HepG2 (cell line): Measurements from ENCODE around the gene CHD9. TPM values are rescaled to one million over a fixed set of nuclear protein-coding genes. Genes with fewer than 3 reads are reported as not detected.

Experiments
- ATAC-seq: fragments of 200-7000 bp; cut with Tn5 transposase; 3 replicates; pipeline ENCODE4 v1.9.1; 2020; ENCODE audit warnings: mild to moderate bottlenecking, moderate library complexity
- BruUV-seq: library from RNA; stranded (reverse); fragments of 400-500 nt; replicated peaks from 2 replicates; lab custom pipeline; 2021; lab: Mats Ljungman, UMichigan
- CTCF ChIA-PET: fragments of 300-600 bp; formaldehyde crosslinking; extraction: SDS; loops from one replicate; lab custom pipeline; 2021; ENCODE audit warnings: low total read pairs, inconsistent platforms, low intra/inter-chr PET ratio; lab: Yijun Ruan, JAX
- POLR2A ChIA-PET: fragments of 350-600 bp; sonication (Branson Sonifier 250); formaldehyde crosslinking; loops from one replicate; lab custom pipeline; 2020; ENCODE audit warnings: antibody characterized with exemption, inconsistent platforms; lab: Yijun Ruan, JAX
- DNase-seq: peaks from one replicate; pipeline ENCODE4 v3.0.0-alpha.2; 2015; ENCODE audit warnings: low spot score
- FAIRE-seq: peaks from 3 replicates; lab custom pipeline; 2011; peaks lifted over from hg19 to GRCh38; lab: Jason Lieb, UNC
- H2AFZ ChIP-seq: one replicate; pipeline ENCODE4 v1.6.1; 2011; ENCODE audit warnings: low read length, inconsistent platforms
- H3K27ac ChIP-seq: fragments of 300-600 bp; 3 replicates; pipeline ENCODE4 v1.8.0; 2011; ENCODE audit warnings: mixed run types, mild to moderate bottlenecking, mixed read lengths, low read length, inconsistent platforms; ENCODE audit not compliant: insufficient read depth; ENCODE audit errors: extremely low read length
- H3K27me3 ChIP-seq, 2 experiments: fragments of 200-600 bp in 1 of 2; 2 replicates in 1 of 2; 3 replicates in 1 of 2; pipeline versions ENCODE4 v1.6.0 to v1.8.0; 2011; ENCODE audit warnings: low read length in 2 of 2, mild to moderate bottlenecking in 2 of 2, moderate library complexity in 2 of 2, inconsistent platforms in 1 of 2; ENCODE audit not compliant: insufficient read depth in 2 of 2, control insufficient read depth in 1 of 2
- H3K36me3 ChIP-seq, 2 experiments: fragments of 200-600 bp in 1 of 2; replicated peaks in 1 of 2; 2 replicates in 1 of 2; 3 replicates in 1 of 2; pipeline versions ENCODE4 v1.5.1 to v1.8.0; 2011; ENCODE audit warnings: low read length in 2 of 2, inconsistent platforms in 1 of 2; ENCODE audit not compliant: insufficient read depth in 2 of 2, control insufficient read depth in 1 of 2
- H3K4me1 ChIP-seq: 2 replicates; pipeline ENCODE4 v1.5.1; 2012; ENCODE audit warnings: low read length, inconsistent platforms; ENCODE audit not compliant: insufficient read depth
- H3K4me2 ChIP-seq: 2 replicates; pipeline ENCODE4 v1.6.0; 2011; ENCODE audit warnings: low read depth, low read length, inconsistent platforms
- H3K4me3 ChIP-seq, 3 experiments: fragments of 200-600 bp in 1 of 3; sonication (generic), shearing (Covaris generic) in 1 of 3; replicated peaks in 1 of 3; 2 replicates each; pipeline ENCODE4 v1.5.1; 2011 to 2016; ENCODE audit warnings: low read length in 3 of 3, inconsistent platforms in 2 of 3, low read depth in 2 of 3, mild to moderate bottlenecking in 2 of 3, control low read depth in 1 of 3, mixed read lengths in 1 of 3; ENCODE audit not compliant: insufficient read depth in 1 of 3
- H3K79me2 ChIP-seq: one replicate; pipeline ENCODE4 v1.6.1; 2011; ENCODE audit warnings: low read length, inconsistent platforms; ENCODE audit not compliant: insufficient read depth
- H3K9ac ChIP-seq: 2 replicates; pipeline ENCODE4 v1.6.0; 2011; ENCODE audit warnings: mild to moderate bottlenecking, low read depth, low read length, inconsistent platforms; ENCODE audit not compliant: insufficient read depth
- H3K9me3 ChIP-seq: 2 replicates; pipeline ENCODE4 v1.5.1; 2012; ENCODE audit warnings: mild to moderate bottlenecking, low read length
- H4K20me1 ChIP-seq: 2 replicates; pipeline ENCODE4 v1.6.0; 2011; ENCODE audit warnings: inconsistent platforms, mild to moderate bottlenecking, low read length, moderate library complexity; ENCODE audit not compliant: insufficient read depth
- HOXA9 ChIP-seq: sonication (generic); formaldehyde crosslinking; IDR thresholded peaks from 2 replicates; pipeline ENCODE4 v1.8.1; 2022; ENCODE audit warnings: missing genetic modification reagents, mild to moderate bottlenecking, moderate library complexity, borderline replicate concordance
- REPIN1 ChIP-seq: sonication (generic); formaldehyde crosslinking; IDR thresholded peaks from 2 replicates; pipeline ENCODE4 v1.8.0; 2022; ENCODE audit warnings: missing genetic modification reagents, low read depth, mild to moderate bottlenecking, borderline replicate concordance
- RNF2 ChIP-seq: fragments of 450-650 bp; conservative IDR thresholded peaks from 2 replicates; pipeline ENCODE4 v1.6.1; 2016; ENCODE audit warnings: low read depth
- SIN3B ChIP-seq: fragments of 150-350 bp; IDR thresholded peaks from 2 replicates; pipeline ENCODE4 v1.6.1; 2014; ENCODE audit warnings: low read length
- TBL1XR1 ChIP-seq: fragments of 150-350 bp; IDR thresholded peaks from 2 replicates; pipeline ENCODE4 v1.6.1; 2014; ENCODE audit warnings: borderline replicate concordance, low read length; ENCODE audit not compliant: partially characterized antibody
- TEAD3 ChIP-seq: optimal IDR thresholded peaks from 2 replicates; pipeline ENCODE3; 2016; ENCODE audit warnings: borderline replicate concordance
- U2AF2 ChIP-seq: fragments of 200-400 bp; formaldehyde crosslinking; IDR thresholded peaks from 2 replicates; pipeline ENCODE4 v1.6.1; 2017; ENCODE audit warnings: low read depth, mild to moderate bottlenecking, low read length
- ZBTB20 ChIP-seq: sonication (generic); formaldehyde crosslinking; IDR thresholded peaks from 2 replicates; pipeline ENCODE4 v1.8.1; 2023; ENCODE audit warnings: missing genetic modification reagents, low read depth, mild to moderate bottlenecking, borderline replicate concordance
- ZBTB7A ChIP-seq: sonication (generic); formaldehyde crosslinking; IDR thresholded peaks from 2 replicates; pipeline ENCODE4 v1.8.0; 2022; ENCODE audit warnings: mild to moderate bottlenecking, missing genetic modification reagents
- ZNF232 ChIP-seq: sonication (generic); formaldehyde crosslinking; IDR thresholded peaks from 2 replicates; pipeline ENCODE4 v1.4.0; 2020; ENCODE audit warnings: missing genetic modification reagents, borderline replicate concordance
- ZNF235 ChIP-seq: sonication (generic); formaldehyde crosslinking; IDR thresholded peaks from 2 replicates; pipeline ENCODE4 v1.8.1; 2023; ENCODE audit warnings: mild to moderate bottlenecking, missing genetic modification reagents, borderline replicate concordance
- ZNF451 ChIP-seq: sonication (generic); formaldehyde crosslinking; IDR thresholded peaks from 2 replicates; pipeline ENCODE4 v1.5.0; 2020; ENCODE audit warnings: mild to moderate bottlenecking, missing genetic modification reagents
- ZSCAN21 ChIP-seq: sonication (generic); formaldehyde crosslinking; IDR thresholded peaks from 2 replicates; pipeline ENCODE4 v1.8.0; 2022; ENCODE audit warnings: mild to moderate bottlenecking, missing genetic modification reagents, moderate library complexity, borderline replicate concordance
- ZSCAN30 ChIP-seq: sonication (generic); formaldehyde crosslinking; IDR thresholded peaks from 2 replicates; pipeline ENCODE4 v1.5.0; 2020; ENCODE audit warnings: mild to moderate bottlenecking, missing genetic modification reagents
- WGBS: methylation state at CpG from one replicate; pipeline ENCODE4 v1.1.6; 2017; ENCODE audit warnings: low lambda C conversion rate; 5-methylcytosine and 5-hydroxymethylcytosine counted together
- in situ Hi-C: cut with HindIII; loops from 2 replicates; pipeline ENCODE4 v1.10.0; 2017; ENCODE audit warnings: low pct_unique_long_range_greater_than_20kb; ENCODE audit not compliant: extremely low pct_ligation_motif_present
- intact Hi-C: fragments of 100-400 bp; cut with micrococcal nuclease; formaldehyde crosslinking; loops from one replicate; pipeline ENCODE4 v1.10.0; 2022; ENCODE audit not compliant: unreplicated experiment
- polyA plus RNA-seq, 8 experiments: library from polyadenylated mRNA; depleted of rRNA in 3 of 8; stranded (reverse) in 7 of 8; unstranded in 1 of 8; fragments of >200 nt; fragmentation: Illumina TruSeq in 4 of 8; extraction: Trizol in 4 of 8; gene quantifications; 2 replicates each; pipeline versions ENCODE4 v1.2.1 to v1.2.3, GENCODE V29; 2011 to 2016; ENCODE audit warnings: low read depth in 4 of 8, missing spikeins in 1 of 8, mixed read lengths in 1 of 8; ENCODE audit not compliant: insufficient read depth in 1 of 8
- total RNA-seq, 5 experiments: library from RNA; depleted of rRNA; stranded (reverse); fragments of >200 nt; fragmentation: Illumina TruSeq; extraction: Trizol; gene quantifications; 2 replicates each; pipeline ENCODE4 v1.2.3, GENCODE V29; 2016; ENCODE audit warnings: low read depth in 1 of 5
- TF ChIP-seq, protein P1 (sequence below): sonication (generic); formaldehyde crosslinking; IDR thresholded peaks from 2 replicates; pipeline ENCODE4 v1.5.0; 2020; ENCODE audit warnings: mild to moderate bottlenecking, missing genetic modification reagents, moderate library complexity

Gene CHD9
- total and polyA plus RNA-seq, 2 of the 13 experiments (the other 11 are each of a cell fraction or from before 2014, with no cell fraction given), result 23.4 to 27.7 TPM

DNA sequence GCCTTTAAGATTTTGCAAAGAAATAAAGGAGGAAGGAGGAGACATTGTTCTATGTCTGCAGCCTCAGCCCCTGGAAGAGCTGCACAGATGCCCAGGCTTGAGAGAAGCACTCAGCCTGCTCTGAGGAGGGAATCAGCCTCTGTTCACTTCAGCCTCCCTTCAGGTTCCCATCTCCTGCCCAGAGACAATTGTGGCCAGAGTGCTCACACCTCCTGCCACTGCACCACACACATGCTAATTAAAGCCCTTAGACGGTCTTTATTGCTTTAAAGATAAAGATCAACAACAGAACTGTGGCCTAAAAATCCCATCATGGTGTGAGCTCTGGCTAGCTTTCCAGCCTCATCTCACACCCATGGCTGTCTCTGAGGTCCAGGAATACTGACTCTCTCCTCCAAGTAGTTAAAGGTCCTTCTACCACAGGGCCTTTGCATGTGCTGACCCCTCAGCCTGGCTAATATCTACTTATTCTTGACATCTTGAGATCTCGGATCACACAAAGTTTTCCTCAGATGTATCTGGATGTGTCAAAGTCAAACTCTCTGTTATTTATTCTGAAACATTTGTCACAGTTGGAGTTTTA is 35.9 kb upstream of the CHD9 start:
- Histone ChIP-seq H3K36me3 (no peaks in the 10 kb centered on the region), H3K79me2 (no peaks in the 10 kb centered on the region), H4K20me1 (no peaks in the 10 kb centered on the region), H3K27me3 (0 out of 5 replicates have a peak, but pooled peaks cover 0 to 5% of the 10 kb centered on the region in 2 experiments), H2AFZ (no peak overlapping the region), H3K4me3 (no peak overlapping the region), H3K4me2 (no peak overlapping the region)
- ChIA-PET POLR2A (no interaction called here), CTCF (no interaction called here)
- BruUV-seq, result no TSS peak
- intact Hi-C loops, result no loop called here
- no peak for DNase-seq
- 5% methylated on average over 2 of the region's 2 CpGs for WGBS
- TF ChIP-seq ZNF232 (CRISPR knock-in tag) (no peak), U2AF2 (no peak), ZNF235 (CRISPR knock-in tag) (no peak), ZSCAN30 (CRISPR knock-in tag) (no peak), ZSCAN21 (no peak), RNF2 (no peak), TBL1XR1 (no peak), ZBTB7A (CRISPR knock-in tag) (no peak)
- TF ChIP-seq, all 625 proteins: peak for 0
- Histone ChIP-seq H3K27ac (no peak overlapping the region), H3K9me3 (no peaks in the 10 kb centered on the region), H3K4me1 (no peaks in the 10 kb centered on the region), H3K9ac (no peak overlapping the region)
- in situ Hi-C loops, result no loop called here
- ATAC-seq, result no peak
- FAIRE-seq, result no peak

DNA sequence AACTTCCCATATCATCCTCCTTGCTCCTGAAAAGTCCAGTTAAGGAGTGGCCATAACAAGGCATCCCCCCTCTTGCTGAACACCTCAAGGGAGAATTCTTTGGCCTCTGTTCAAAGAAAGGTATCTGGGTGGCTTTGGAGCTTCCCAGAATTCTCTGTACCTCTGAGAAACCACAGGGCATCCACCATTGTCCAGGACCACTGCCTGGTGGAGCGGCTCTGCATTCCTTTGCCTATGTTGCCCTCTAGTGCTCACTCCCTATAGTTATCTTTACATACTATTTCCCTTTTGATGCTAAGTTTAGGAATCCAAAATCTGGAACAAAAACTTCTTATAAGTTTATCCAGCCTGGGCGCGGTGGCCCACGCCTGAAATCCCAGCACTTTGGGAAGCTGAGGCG is 32.4 kb upstream of the CHD9 start:
- no TSS peak for BruUV-seq
- in situ Hi-C loops (loop anchor here (5.0 kb wide), 1 partner anchor 955 kb away; no protein-coding TSS in a partner anchor), intact Hi-C loops (loop anchor here (1.0 to 10.0 kb wide), 3 partner anchors 46 to 831 kb away; no protein-coding TSS in a partner anchor)
- POLR2A ChIA-PET, result no interaction called here
- ATAC-seq, result peak; percentile 97
- no peaks in the 10 kb centered on the region for H3K9me3 ChIP-seq
- no peaks in the 10 kb centered on the region for H3K79me2 ChIP-seq
- no peaks in the 10 kb centered on the region for H3K36me3 ChIP-seq
- no peak overlapping the region for H2AFZ ChIP-seq
- peaks cover 0 to 7% of the 10 kb centered on the region in 2 experiments; a peak in 1 of 5 replicates for H3K27me3 ChIP-seq
- no peaks in the 10 kb centered on the region for H4K20me1 ChIP-seq
- H3K9ac ChIP-seq, result no peak overlapping the region
- peak; percentile 62 for FAIRE-seq
- no peak overlapping the region for H3K4me3 ChIP-seq
- 0% methylated on average over 5 of the region's 5 CpGs for WGBS
- DNase-seq, result peak; percentile 63
- H3K4me2 ChIP-seq, result no peak overlapping the region
- no peak overlapping the region for H3K27ac ChIP-seq
- no peaks in the 10 kb centered on the region for H3K4me1 ChIP-seq
- CTCF ChIA-PET, result interaction anchor here (1.0 to 3.1 kb wide), 4 partner anchors 46 to 1204 kb away, joined by 3 to 32 read pairs (median 8); no protein-coding TSS in a partner anchor
- TF ChIP-seq, protein P1, sequence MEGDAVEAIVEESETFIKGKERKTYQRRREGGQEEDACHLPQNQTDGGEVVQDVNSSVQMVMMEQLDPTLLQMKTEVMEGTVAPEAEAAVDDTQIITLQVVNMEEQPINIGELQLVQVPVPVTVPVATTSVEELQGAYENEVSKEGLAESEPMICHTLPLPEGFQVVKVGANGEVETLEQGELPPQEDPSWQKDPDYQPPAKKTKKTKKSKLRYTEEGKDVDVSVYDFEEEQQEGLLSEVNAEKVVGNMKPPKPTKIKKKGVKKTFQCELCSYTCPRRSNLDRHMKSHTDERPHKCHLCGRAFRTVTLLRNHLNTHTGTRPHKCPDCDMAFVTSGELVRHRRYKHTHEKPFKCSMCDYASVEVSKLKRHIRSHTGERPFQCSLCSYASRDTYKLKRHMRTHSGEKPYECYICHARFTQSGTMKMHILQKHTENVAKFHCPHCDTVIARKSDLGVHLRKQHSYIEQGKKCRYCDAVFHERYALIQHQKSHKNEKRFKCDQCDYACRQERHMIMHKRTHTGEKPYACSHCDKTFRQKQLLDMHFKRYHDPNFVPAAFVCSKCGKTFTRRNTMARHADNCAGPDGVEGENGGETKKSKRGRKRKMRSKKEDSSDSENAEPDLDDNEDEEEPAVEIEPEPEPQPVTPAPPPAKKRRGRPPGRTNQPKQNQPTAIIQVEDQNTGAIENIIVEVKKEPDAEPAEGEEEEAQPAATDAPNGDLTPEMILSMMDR, result peak; percentile 88
- TF ChIP-seq SIN3B, result no peak
- TF ChIP-seq ZBTB20 (CRISPR knock-in tag), result no peak
- TF ChIP-seq REPIN1 (CRISPR knock-in tag), result no peak
- TF ChIP-seq TEAD3 (CRISPR knock-in tag), result peak; percentile 69
- TF ChIP-seq HOXA9, result no peak
- no peak for TF ChIP-seq ZNF451
